ENCODE results near the gene KATNB1.
"Not testable (repeated sequence)": the region's sequence is repeated elsewhere in the genome, so short reads cannot be mapped to it uniquely, and the experiment has no call there.

DNA sequence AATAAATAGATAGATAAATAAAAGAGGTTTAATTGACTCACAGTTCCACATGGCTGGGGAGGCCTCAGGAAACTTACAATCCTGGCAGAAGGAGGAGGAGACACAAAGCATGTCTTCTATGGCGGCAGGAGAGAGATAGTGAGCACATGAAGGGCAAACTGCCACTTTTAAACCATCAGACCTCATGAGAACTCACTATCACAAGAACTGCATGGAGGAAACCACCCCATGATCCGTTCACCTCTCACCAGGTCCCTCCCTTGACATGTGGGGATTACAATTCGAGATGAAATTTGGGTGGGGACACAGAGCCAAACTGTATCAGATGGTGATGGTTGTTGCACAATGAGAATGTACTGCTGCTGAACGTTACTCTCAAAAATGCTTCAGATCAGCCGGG is 44.3 kb downstream of the KATNB1 start:
- TF ChIP-seq, protein P1, sequence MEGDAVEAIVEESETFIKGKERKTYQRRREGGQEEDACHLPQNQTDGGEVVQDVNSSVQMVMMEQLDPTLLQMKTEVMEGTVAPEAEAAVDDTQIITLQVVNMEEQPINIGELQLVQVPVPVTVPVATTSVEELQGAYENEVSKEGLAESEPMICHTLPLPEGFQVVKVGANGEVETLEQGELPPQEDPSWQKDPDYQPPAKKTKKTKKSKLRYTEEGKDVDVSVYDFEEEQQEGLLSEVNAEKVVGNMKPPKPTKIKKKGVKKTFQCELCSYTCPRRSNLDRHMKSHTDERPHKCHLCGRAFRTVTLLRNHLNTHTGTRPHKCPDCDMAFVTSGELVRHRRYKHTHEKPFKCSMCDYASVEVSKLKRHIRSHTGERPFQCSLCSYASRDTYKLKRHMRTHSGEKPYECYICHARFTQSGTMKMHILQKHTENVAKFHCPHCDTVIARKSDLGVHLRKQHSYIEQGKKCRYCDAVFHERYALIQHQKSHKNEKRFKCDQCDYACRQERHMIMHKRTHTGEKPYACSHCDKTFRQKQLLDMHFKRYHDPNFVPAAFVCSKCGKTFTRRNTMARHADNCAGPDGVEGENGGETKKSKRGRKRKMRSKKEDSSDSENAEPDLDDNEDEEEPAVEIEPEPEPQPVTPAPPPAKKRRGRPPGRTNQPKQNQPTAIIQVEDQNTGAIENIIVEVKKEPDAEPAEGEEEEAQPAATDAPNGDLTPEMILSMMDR (IDR thresholded peaks at IDR 0.05; ENCODE audit: poor library complexity, severe bottlenecking) = not testable (repeated sequence)
- TF ChIP-seq EZH2 (IDR thresholded peaks at IDR 0.05; ENCODE audit: borderline replicate concordance, insufficient read depth, low read length, poor library complexity, severe bottlenecking) = not testable (repeated sequence)

Measured in neural cell (in vitro differentiated cells).